Keratinocyte (primary cell): ENCODE data around the gene LUZP1. TPM values are rescaled to one million over a fixed set of nuclear protein-coding genes. Genes with fewer than 3 reads are reported as not detected.

Source experiments
- DNase-seq: peaks from one replicate; pipeline ENCODE4 v3.0.0-alpha.2; 2011; ENCODE audit warnings: low read depth, missing footprints, low spot score
- FAIRE-seq: peaks from 2 replicates; lab custom pipeline; 2011; peaks lifted over from hg19 to GRCh38; lab: Jason Lieb, UNC
- H2AFZ ChIP-seq: 2 replicates; pipeline ENCODE4 v1.6.0; 2012; ENCODE audit warnings: low read length, control low read depth, inconsistent platforms; ENCODE audit not compliant: control insufficient read depth
- H3K27ac ChIP-seq: 2 replicates; pipeline ENCODE4 v1.5.1; 2011; ENCODE audit warnings: low read length; ENCODE audit not compliant: control insufficient read depth, insufficient read depth
- H3K27me3 ChIP-seq: 3 replicates; pipeline ENCODE4 v1.6.0; 2011; ENCODE audit warnings: low read length; ENCODE audit not compliant: control insufficient read depth, insufficient read depth; ENCODE audit errors: extremely low read depth
- H3K36me3 ChIP-seq, 2 experiments: 2 replicates in 1 of 2; 3 replicates in 1 of 2; pipeline ENCODE4 v1.5.1; 2011; ENCODE audit warnings: low read length in 2 of 2, mild to moderate bottlenecking in 1 of 2; ENCODE audit not compliant: control insufficient read depth in 2 of 2, insufficient read depth in 2 of 2; ENCODE audit errors: extremely low read depth in 1 of 2
- H3K4me1 ChIP-seq: 3 replicates; pipeline ENCODE4 v1.5.1; 2011; ENCODE audit warnings: low read length; ENCODE audit not compliant: control insufficient read depth, insufficient read depth; ENCODE audit errors: extremely low read depth
- H3K4me2 ChIP-seq: 3 replicates; pipeline ENCODE4 v1.6.0; 2011; ENCODE audit warnings: low read depth, low read length; ENCODE audit not compliant: control insufficient read depth, insufficient read depth; ENCODE audit errors: extremely low read depth
- H3K4me3 ChIP-seq, 3 experiments: fragments of 200-600 bp in 1 of 3; sonication (generic) in 1 of 3; 2 replicates in 2 of 3; 3 replicates in 1 of 3; pipeline ENCODE4 v1.5.1; 2011 to 2016; ENCODE audit warnings: low read length in 3 of 3, mild to moderate bottlenecking in 3 of 3, control low read depth in 2 of 3, inconsistent platforms in 1 of 3, low read depth in 1 of 3, mixed read lengths in 1 of 3, mixed run types in 1 of 3, moderate library complexity in 1 of 3; ENCODE audit not compliant: control insufficient read depth in 2 of 3, insufficient read depth in 2 of 3; ENCODE audit errors: extremely low read depth in 1 of 3
- H3K79me2 ChIP-seq: 2 replicates; pipeline ENCODE4 v1.6.0; 2012; ENCODE audit warnings: low read length; ENCODE audit not compliant: control insufficient read depth, insufficient read depth
- H3K9ac ChIP-seq: 3 replicates; pipeline ENCODE4 v1.6.0; 2011; ENCODE audit warnings: low read length; ENCODE audit not compliant: control insufficient read depth, insufficient read depth; ENCODE audit errors: extremely low read depth
- H3K9me1 ChIP-seq: 3 replicates; pipeline ENCODE4 v1.6.0; 2011; ENCODE audit warnings: low read length; ENCODE audit not compliant: control insufficient read depth, insufficient read depth; ENCODE audit errors: extremely low read depth
- H3K9me3 ChIP-seq: 2 replicates; pipeline ENCODE4 v1.5.1; 2012; ENCODE audit warnings: low read depth, low read length; ENCODE audit not compliant: control insufficient read depth
- H4K20me1 ChIP-seq: 3 replicates; pipeline ENCODE4 v1.6.0; 2011; ENCODE audit warnings: low read length; ENCODE audit not compliant: control insufficient read depth, insufficient read depth; ENCODE audit errors: extremely low read depth
- EZH2 ChIP-seq: IDR thresholded peaks from one replicate; pipeline ENCODE4 v1.6.1; 2012; ENCODE audit warnings: inconsistent platforms, mild to moderate bottlenecking, low read length, moderate library complexity
- dilution Hi-C: fragments of 300-500 bp; cut with MboI; formaldehyde crosslinking; loops from one replicate; pipeline ENCODE4 v1.7.0; 2020; ENCODE audit warnings: low sequenced_read_pairs; ENCODE audit not compliant: extremely low pct_ligation_motif_present
- polyA plus RNA-seq, 5 experiments: library from polyadenylated mRNA; depleted of rRNA in 3 of 5; stranded (reverse) in 3 of 5; stranded (forward) in 1 of 5; unstranded in 1 of 5; fragments of >200 nt; gene quantifications; 1 replicate in 1 of 5; 2 replicates in 3 of 5; 3 replicates in 1 of 5; pipeline versions ENCODE4 v1.2.1 to v1.2.3, GENCODE V29; 2011 to 2012; ENCODE audit warnings: missing spikeins in 2 of 5, low read depth in 1 of 5, low replicate concordance in 1 of 5
- TF ChIP-seq, protein P1 (sequence below), 3 experiments: IDR thresholded peaks in 1 of 3; conservative IDR thresholded peaks in 1 of 3; optimal IDR thresholded peaks in 1 of 3; 2 replicates in 2 of 3; 3 replicates in 1 of 3; pipeline versions ENCODE3 to v1.5.1; 2011; ENCODE audit warnings: low read length in 3 of 3, mild to moderate bottlenecking in 3 of 3, moderate library complexity in 2 of 3, control low read depth in 1 of 3, inconsistent platforms in 1 of 3; ENCODE audit not compliant: insufficient read depth in 2 of 3; ENCODE audit errors: extremely low read depth in 1 of 3

The LUZP1 gene
- polyA plus RNA-seq, 1 donor (not counting 4 experiments of a cell fraction or from before 2014, with no cell fraction given), result 52.5 TPM

DNA sequence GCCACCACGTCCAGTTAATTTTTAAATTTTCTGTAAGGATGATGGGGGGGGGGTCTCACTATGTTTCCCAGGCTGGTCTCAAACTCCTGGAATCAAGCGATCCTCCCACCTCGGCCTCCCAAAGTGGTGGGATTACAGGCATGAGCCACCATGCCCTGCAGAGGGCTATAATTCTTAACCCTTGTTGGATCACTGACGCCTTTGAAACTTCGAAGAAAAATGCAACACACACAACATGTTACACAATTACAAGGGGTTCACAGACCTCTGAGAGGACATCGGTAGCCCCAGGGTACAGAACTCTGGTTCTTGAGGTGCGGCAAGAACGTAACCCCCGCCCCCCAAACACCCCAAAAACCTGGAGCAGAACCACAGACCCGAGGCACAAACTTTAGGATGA lies 8.4 kb upstream of the LUZP1 start:
- no peak for DNase-seq
- H3K79me2 ChIP-seq, result no peaks in the 10 kb centered on the region
- no peaks in the 10 kb centered on the region for H3K36me3 ChIP-seq
- H3K9me3 ChIP-seq, result no peaks in the 10 kb centered on the region
- H3K4me1 ChIP-seq, result peaks cover 11% of the 10 kb centered on the region
- H3K9me1 ChIP-seq, result no peaks in the 10 kb centered on the region
- H2AFZ ChIP-seq, result peak overlapping the region; percentile 86
- H3K4me2 ChIP-seq, result peak overlapping the region; percentile 85
- H4K20me1 ChIP-seq, result no peaks in the 10 kb centered on the region
- dilution Hi-C loops, result no loop called here
- H3K27me3 ChIP-seq, result no peaks in the 10 kb centered on the region
- H3K4me3 ChIP-seq, result peak overlapping the region; percentile 34 to 63 (median 42)
- no peak for FAIRE-seq
- TF ChIP-seq EZH2, result no peak
- TF ChIP-seq, protein P1, sequence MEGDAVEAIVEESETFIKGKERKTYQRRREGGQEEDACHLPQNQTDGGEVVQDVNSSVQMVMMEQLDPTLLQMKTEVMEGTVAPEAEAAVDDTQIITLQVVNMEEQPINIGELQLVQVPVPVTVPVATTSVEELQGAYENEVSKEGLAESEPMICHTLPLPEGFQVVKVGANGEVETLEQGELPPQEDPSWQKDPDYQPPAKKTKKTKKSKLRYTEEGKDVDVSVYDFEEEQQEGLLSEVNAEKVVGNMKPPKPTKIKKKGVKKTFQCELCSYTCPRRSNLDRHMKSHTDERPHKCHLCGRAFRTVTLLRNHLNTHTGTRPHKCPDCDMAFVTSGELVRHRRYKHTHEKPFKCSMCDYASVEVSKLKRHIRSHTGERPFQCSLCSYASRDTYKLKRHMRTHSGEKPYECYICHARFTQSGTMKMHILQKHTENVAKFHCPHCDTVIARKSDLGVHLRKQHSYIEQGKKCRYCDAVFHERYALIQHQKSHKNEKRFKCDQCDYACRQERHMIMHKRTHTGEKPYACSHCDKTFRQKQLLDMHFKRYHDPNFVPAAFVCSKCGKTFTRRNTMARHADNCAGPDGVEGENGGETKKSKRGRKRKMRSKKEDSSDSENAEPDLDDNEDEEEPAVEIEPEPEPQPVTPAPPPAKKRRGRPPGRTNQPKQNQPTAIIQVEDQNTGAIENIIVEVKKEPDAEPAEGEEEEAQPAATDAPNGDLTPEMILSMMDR (optimal IDR thresholded peaks at IDR 0.05 in 1 of 3, IDR thresholded peaks at IDR 0.05 in 1 of 3, conservative IDR thresholded peaks at IDR 0.05 in 1 of 3; ENCODE audit: extremely low read depth in 1 of 3, insufficient read depth in 2 of 3, low read length in 3 of 3), result no peak
- peak overlapping the region; percentile 50 for H3K27ac ChIP-seq
- H3K9ac ChIP-seq, result peak overlapping the region; percentile 77

DNA sequence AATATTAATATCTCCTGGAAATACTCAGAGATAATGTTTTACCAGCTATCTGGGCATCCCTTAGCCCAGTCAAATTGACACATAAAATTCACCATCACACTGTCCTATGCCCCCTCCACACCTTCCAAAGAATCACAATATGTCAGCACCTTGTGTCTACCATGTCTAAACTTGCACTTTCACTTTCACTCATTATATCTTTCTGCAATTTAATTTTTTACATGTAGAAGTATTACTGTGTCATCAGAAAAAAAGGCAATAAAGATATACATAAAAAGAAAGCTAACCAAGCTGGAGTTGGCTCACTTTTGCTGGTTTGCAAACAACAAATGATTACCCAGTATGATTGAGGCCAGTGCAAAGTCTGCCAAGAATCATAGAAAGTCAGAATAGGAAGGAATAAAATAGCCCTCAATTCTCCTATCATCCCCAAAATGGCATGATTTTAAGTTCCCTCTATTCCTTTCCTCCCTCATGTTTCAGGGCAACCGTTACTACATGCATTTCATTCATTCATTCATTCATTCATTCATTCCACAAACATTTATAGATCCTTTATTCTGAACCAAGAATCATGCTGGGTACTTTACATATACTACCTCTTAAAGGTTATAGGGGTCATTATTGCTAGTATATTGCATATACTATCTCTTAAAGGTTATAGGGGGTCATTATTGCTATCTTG lies 5.9 kb upstream of the LUZP1 start:
- Histone ChIP-seq H3K27ac (no peak overlapping the region), H3K4me2 (no peak overlapping the region), H3K79me2 (no peaks in the 10 kb centered on the region), H3K9me1 (no peaks in the 10 kb centered on the region), H3K27me3 (no peaks in the 10 kb centered on the region), H3K36me3 (no peaks in the 10 kb centered on the region), H3K9ac (no peak overlapping the region), H2AFZ (no peak overlapping the region), H4K20me1 (no peaks in the 10 kb centered on the region), H3K4me1 (peaks cover 25% of the 10 kb centered on the region), H3K9me3 (no peaks in the 10 kb centered on the region), H3K4me3 (no peak overlapping the region)
- dilution Hi-C loops, result no loop called here
- DNase-seq (no peak), FAIRE-seq (no peak)
- TF ChIP-seq, protein P1 (optimal IDR thresholded peaks at IDR 0.05 in 1 of 3, IDR thresholded peaks at IDR 0.05 in 1 of 3, conservative IDR thresholded peaks at IDR 0.05 in 1 of 3; ENCODE audit: extremely low read depth in 1 of 3, insufficient read depth in 2 of 3, low read length in 3 of 3), result no peak
- no peak for TF ChIP-seq EZH2
